ENCODE measurements around the gene PTPRN2.

PTPRN2 gene

DNA sequence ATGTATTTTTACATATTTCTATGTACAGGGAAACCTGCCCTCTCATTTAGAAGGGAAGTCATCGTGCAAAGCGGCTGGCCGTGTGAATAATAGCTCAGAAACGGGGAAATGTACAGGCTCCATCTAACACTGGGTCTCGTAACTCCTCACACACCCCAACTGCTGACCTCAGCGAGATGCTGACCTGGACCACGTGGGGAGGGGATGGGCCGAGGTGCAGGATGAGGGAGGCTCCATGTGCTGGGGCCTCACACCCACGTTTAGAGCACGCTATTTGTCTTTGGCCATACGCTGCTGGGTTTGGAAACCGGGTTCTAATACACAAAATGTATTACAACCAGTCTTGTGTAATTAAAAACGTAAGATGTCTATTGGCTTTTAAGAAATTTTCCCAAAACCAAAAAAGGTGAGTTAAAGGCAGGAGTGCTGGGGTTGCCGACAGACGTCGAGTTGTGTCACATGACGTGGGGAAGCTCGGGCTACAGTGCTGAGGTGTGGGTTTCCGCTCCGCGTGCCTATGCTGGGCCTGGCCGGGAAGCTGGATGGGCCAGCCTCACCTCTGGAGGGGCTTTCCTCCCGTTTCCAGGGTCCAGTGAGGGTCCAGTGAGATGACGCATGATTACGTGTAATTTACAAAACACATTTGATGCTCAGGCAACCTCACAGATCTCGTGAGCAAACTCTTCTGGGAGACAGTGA lies 1035.2 kb downstream of the PTPRN2 start:
- DNase-seq (ENCODE audit: low spot score) (no peak), FAIRE-seq (no peak)

GRCh38 chr7:157551325-157552070 lies 1036.1 kb downstream of the PTPRN2 start:
- DNase-seq (ENCODE audit: low spot score) (no peak), FAIRE-seq (peak; percentile 65)

DNA sequence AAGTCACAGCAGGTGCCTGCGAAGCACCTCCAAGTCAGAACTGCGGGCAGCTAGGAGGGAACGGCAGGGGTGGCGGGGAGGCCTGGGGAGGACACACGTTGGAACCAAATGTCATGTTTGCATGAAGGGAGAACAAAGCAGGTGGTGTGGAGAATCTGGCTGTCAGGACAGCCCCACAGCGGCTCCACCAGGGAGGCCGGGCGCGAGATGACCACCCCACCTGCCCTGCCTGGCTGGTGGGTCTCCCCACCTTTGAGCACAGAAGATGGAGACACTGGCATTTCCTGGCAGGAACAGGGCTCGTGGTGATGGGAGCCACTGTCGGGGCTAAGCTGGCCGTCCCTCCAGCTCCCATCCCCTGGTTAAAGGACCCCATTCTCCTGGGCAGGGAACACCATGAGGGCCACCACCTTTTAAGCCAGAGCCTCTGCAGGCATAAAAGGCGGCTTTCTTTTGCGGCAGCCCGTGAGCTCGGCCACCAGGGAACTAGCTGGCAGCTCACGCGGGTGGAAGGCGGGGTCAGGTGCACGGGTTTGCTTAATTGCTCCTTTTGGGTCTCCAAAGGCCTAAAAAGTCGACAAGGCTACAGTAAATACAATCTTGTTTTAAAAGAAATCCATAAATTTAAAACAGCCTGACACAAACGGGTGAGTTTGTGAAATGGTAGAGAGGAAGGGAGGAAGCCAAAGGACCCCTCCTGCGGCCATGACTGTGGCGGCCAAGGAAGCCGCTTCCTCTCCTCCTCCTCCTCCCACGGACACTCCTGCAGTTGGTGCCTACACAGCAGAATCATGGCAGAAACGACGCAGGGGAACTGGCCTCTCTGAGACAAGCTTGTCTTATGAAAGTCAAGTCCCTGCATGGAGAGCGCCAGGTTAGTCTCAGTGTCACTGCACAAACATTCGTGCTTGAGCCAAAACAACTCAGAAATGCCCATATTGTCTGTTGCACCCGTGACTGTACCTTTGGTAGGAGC lies 1037.0 kb downstream of the PTPRN2 start:
- DNase-seq (ENCODE audit: low spot score) (no peak), FAIRE-seq (no peak)

- FAIRE-seq (no peak), DNase-seq (ENCODE audit: low spot score) (no peak)
Measured at GRCh38 chr7:157549612-157550299, 1037.9 kb downstream of the PTPRN2 start.

- FAIRE-seq: no peak
- DNase-seq (ENCODE audit: low spot score): no peak
Measured at GRCh38 chr7:157548691-157549303, 1038.8 kb downstream of the PTPRN2 start.

DNA sequence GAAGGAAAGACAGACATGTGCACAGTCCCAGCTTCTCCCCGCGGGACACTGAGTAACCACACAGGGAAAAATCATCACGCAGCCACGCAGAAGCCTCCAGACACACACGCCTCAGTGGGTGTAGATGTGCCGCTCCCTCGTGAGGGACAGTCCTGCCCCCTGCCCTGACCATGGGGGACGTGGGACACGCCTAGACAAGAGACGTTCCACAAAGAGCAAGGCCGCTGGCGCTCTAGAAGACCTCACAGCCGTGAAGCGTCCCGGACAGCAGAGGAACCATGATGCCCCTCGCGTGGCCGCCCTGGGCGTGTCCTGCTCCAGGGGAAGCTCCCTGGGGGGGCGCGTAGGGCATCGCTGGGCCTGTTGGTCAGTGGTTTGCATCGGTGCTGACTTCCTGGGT lies 1040.0 kb downstream of the PTPRN2 start:
- no peak for DNase-seq (ENCODE audit: low spot score)
- FAIRE-seq: no peak

- FAIRE-seq: no peak
- no peak for DNase-seq (ENCODE audit: low spot score)
Measured at GRCh38 chr7:157547102-157547501, 1040.5 kb downstream of the PTPRN2 start.

- DNase-seq (ENCODE audit: low spot score): no peak
- FAIRE-seq: no peak
Measured at GRCh38 chr7:157545681-157546060, 1042.0 kb downstream of the PTPRN2 start.

DNA sequence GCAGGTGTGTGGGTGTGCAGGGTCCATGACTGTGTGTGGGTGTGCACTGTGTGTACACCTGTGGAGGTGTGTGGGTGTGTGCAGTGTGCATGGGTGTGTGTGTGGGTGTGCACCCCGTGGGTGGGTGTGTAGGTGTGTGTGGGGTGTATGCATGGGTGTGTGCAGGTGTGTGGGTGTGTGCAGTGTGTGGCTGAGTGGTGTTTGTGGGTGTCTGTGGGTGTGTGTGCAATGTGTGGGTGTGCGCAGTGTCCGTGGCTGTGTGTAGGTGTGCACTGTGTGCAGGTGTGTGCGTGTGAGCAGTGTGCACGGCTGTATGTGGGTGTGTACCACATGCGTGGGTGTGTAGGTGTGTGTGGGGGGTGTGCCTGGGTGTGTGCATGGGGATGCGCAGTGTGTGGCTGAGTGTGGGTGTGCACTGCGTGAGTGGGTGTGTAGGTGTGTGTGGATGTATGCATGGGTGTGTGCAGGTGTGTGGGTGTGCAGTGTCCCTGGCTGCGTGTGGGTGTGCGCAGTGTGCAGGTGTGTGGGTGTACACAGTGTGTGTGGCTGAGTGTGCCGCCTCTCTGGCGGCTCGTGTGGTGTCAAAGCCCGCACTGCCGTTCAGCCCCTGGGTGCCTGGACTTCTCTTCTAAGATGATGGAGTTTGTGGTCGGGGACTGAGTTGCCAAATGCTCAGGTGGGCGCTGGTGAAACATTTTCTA lies 1042.5 kb downstream of the PTPRN2 start:
- DNase-seq (ENCODE audit: low spot score): no peak
- FAIRE-seq: no peak

GRCh38 chr7:157544226-157544625 lies 1043.4 kb downstream of the PTPRN2 start:
- no peak for FAIRE-seq
- DNase-seq (ENCODE audit: low spot score): no peak

DNA sequence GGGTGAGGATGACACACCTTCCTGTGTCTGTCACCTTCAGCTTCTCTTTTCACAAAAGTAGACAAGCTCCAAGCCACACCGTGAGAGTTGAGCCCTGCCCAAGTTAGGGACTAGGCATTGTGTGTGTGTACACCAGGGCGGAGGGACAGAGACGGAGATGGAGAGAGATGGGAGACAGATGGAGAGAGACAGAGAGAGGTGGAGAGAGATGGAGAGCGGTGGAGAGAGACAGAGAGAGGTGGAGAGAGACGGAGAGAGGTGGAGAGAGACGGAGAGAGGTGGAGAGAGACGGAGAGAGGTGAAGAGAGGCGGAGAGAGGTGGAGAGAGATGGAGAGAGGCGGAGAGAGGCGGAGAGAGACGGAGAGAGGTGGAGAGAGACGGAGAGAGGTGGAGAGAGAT lies 1043.8 kb downstream of the PTPRN2 start:
- DNase-seq (ENCODE audit: low spot score) (no peak), FAIRE-seq (no peak)

DNA sequence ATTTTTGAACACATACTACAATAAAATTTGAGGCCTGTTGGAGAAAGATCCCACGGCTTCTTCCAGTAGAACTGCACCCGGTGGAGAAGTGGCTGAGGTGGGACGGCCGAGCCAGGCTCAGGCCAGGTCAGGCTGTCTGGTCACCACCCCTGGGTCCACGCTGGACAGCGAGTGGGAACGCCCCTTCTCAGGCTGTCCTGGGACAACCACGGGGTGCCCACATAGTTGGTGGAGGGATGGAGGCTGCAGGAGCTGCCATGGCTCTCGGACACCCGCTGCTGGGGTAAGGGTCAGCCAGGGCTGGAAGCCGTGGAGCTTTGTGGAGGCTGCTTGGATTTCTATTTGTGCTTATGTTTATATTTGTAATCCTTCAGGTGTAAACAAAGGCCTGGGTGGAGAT lies 1044.3 kb downstream of the PTPRN2 start:
- DNase-seq (ENCODE audit: low spot score): no peak
- FAIRE-seq: no peak

DNA sequence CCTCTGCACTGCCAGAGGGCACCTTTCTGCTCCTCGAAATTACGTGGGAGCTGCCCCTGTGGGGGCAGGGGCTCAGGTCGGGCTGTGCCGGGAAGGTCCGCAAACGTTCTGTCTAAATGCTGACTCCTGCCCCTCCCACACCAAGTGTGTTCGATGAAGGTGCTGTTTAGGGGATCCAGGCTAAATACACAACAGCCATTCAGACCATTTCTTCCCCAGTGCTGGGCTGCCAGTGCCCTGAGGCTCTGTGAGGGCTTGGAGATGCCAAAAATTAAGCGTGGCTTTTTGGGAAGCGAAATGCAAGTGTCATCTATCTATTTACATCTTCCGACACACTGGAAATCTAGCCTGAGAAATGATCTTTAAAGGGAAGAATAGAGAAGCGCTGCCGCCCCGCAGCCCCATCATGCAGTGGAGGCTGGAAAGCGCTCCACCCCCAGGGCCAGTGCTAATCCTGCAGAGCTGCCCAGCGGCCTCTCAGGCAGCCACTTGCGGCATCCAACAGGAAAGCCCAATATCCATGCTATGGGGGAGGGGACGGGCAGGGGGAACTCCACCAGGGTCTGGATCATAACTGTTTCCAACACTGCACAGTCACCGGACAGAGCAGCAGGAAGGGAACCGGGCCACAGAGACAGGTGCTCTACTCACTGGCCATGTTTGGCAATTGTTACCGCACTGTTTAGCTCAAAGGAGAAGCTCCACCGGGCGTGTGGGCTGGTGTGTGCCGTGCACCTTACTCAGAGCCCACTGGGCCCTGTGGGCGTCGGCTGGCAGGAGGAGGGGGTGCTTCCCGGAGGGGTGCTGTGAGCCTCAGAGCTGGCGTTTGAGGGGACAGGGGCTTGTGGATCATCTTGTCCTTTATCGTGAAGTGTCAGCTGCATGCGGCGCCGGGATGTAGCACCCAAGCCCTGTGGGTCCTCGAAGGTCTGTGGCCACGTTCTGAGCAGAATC lies 1045.3 kb downstream of the PTPRN2 start:
- DNase-seq (ENCODE audit: low spot score) (no peak), FAIRE-seq (no peak)

GRCh38 chr7:157541295-157542067 lies 1046.1 kb downstream of the PTPRN2 start:
- no peak for DNase-seq (ENCODE audit: low spot score)
- no peak for FAIRE-seq

GRCh38 chr7:157540606-157541294 lies 1046.9 kb downstream of the PTPRN2 start:
- FAIRE-seq: no peak
- DNase-seq (ENCODE audit: low spot score): no peak

DNA sequence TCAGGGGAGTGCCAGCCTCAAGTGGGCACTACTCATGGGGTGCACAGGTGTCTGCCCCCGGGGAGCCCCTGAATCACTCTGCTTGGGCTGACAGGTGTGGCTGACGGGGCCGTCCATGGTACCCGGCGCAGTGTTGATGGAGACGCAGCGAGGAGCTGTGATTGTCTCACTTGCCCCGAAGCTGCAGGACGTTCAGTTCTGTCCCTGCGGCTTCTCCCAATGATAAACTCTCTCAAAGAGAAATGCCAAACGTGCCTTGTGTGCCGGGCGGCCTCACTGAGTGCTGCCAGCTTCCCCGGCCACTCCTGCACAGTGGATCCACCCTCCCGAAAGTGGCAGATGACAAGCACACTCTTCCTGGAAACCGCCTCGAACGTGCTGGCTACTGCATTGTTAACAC lies 1047.6 kb downstream of the PTPRN2 start:
- DNase-seq (ENCODE audit: low spot score) (no peak), FAIRE-seq (no peak)

DNA sequence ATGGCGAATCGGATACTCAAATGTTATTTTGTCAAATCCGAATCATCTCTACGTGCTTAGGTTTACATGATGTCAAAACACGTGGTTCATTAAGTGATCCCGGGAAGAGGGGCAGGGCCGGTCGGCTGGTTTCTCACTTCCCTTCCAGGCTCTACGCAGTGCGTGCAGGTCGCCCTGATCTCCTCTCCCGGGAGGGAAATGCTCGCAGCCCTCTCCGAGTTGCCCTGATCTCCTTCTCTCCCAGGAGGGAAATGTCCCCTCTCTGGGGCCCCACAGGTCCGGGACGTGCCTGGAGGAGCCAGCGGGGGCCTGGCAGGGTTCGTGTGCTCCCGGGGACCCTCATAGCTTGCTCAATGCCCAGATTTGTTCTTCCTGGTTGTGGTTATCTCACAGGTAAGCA lies 1048.1 kb downstream of the PTPRN2 start:
- FAIRE-seq: no peak
- no peak for DNase-seq (ENCODE audit: low spot score)

GRCh38 chr7:157538735-157539134 lies 1048.9 kb downstream of the PTPRN2 start:
- FAIRE-seq (no peak), DNase-seq (ENCODE audit: low spot score) (no peak)
